A673 (cell line): ENCODE measurements around the gene ZNF512B.

ENCODE experiments used
- EZH2 ChIP-seq: fragments of 200-600 bp; sonication (generic); IDR thresholded peaks from 2 replicates; pipeline ENCODE4 v1.6.1; 2017; ENCODE audit warnings: borderline replicate concordance, low read depth, mild to moderate bottlenecking, mixed read lengths, antibody characterized with exemption, low read length; ENCODE audit not compliant: poor library complexity, severe bottlenecking
- TF ChIP-seq, protein P1 (sequence below): fragments of 300-800, 200-600 bp; sonication (generic); conservative IDR thresholded peaks from 2 replicates; pipeline ENCODE4 v1.5.1; 2017; ENCODE audit warnings: low read depth, mild to moderate bottlenecking, antibody characterized with exemption, low read length, moderate library complexity, mixed read lengths

DNA sequence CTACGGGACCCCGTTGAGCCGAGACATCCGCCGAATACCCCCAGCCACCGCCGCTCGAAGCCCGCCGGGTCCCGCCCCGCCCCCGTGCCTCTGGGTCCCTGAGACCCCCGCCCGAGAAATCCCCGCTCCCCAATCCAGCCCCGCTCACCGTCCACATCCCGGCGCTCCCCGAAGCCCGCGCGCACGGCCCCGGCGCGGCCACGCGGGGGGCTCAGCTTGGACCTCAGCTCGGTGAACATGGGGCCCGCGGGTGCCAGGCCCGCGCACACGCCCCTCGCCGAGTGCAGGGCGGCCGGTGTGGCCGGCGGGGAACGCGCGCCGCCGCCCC, 9.5 kb upstream of the ZNF512B start:
- TF ChIP-seq, protein P1, sequence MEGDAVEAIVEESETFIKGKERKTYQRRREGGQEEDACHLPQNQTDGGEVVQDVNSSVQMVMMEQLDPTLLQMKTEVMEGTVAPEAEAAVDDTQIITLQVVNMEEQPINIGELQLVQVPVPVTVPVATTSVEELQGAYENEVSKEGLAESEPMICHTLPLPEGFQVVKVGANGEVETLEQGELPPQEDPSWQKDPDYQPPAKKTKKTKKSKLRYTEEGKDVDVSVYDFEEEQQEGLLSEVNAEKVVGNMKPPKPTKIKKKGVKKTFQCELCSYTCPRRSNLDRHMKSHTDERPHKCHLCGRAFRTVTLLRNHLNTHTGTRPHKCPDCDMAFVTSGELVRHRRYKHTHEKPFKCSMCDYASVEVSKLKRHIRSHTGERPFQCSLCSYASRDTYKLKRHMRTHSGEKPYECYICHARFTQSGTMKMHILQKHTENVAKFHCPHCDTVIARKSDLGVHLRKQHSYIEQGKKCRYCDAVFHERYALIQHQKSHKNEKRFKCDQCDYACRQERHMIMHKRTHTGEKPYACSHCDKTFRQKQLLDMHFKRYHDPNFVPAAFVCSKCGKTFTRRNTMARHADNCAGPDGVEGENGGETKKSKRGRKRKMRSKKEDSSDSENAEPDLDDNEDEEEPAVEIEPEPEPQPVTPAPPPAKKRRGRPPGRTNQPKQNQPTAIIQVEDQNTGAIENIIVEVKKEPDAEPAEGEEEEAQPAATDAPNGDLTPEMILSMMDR: no peak
- TF ChIP-seq EZH2: no peak
